ENCODE data around the gene PEAK1.
"Not testable (repeated sequence)": the region's sequence is repeated elsewhere in the genome, so short reads cannot be mapped to it uniquely, and the experiment has no call there.

PEAK1 gene

GRCh38 chr15:77239882-77240608 lies 179.9 kb downstream of the PEAK1 start:
- no peak for DNase-seq (ENCODE audit: low read depth in 1 of 2, low spot score in 1 of 2)

GRCh38 chr15:77235566-77235965 lies 184.3 kb downstream of the PEAK1 start:
- no peak for DNase-seq (ENCODE audit: low read depth in 1 of 2, low spot score in 1 of 2)

- DNase-seq (ENCODE audit: low read depth in 1 of 2, low spot score in 1 of 2), result no peak
These were observed 191.1 kb downstream of the PEAK1 start for GRCh38 chr15:77228828-77229227.

- no peak for DNase-seq (ENCODE audit: low read depth in 1 of 2, low spot score in 1 of 2)
These were observed 193.3 kb downstream of the PEAK1 start for GRCh38 chr15:77226652-77227051.

GRCh38 chr15:77225646-77226045 lies 194.3 kb downstream of the PEAK1 start:
- no peak for DNase-seq (ENCODE audit: low read depth in 1 of 2, low spot score in 1 of 2)

GRCh38 chr15:77225088-77225487 lies 194.8 kb downstream of the PEAK1 start:
- no peak for DNase-seq (ENCODE audit: low read depth in 1 of 2, low spot score in 1 of 2)

- DNase-seq (ENCODE audit: low read depth in 1 of 2, low spot score in 1 of 2), result no peak
These were observed 195.6 kb downstream of the PEAK1 start for GRCh38 chr15:77224352-77224751.

GRCh38 chr15:77221708-77222107 lies 198.2 kb downstream of the PEAK1 start:
- no peak for DNase-seq (ENCODE audit: low read depth in 1 of 2, low spot score in 1 of 2)

GRCh38 chr15:77221174-77221573 lies 198.7 kb downstream of the PEAK1 start:
- no peak for DNase-seq (ENCODE audit: low read depth in 1 of 2, low spot score in 1 of 2)

GRCh38 chr15:77219841-77220240 lies 200.1 kb downstream of the PEAK1 start:
- no peak for DNase-seq (ENCODE audit: low read depth in 1 of 2, low spot score in 1 of 2)

GRCh38 chr15:77209221-77209620 lies 210.7 kb downstream of the PEAK1 start:
- DNase-seq (ENCODE audit: low read depth in 1 of 2, low spot score in 1 of 2), result no peak

GRCh38 chr15:77208241-77208640 lies 211.7 kb downstream of the PEAK1 start:
- no peak for DNase-seq (ENCODE audit: low read depth in 1 of 2, low spot score in 1 of 2)

- no peak for DNase-seq (ENCODE audit: low read depth in 1 of 2, low spot score in 1 of 2)
These were observed 218.2 kb downstream of the PEAK1 start for GRCh38 chr15:77201665-77202064.

- DNase-seq (ENCODE audit: low read depth in 1 of 2, low spot score in 1 of 2), result no peak
These were observed 223.5 kb downstream of the PEAK1 start for GRCh38 chr15:77196381-77196780.

GRCh38 chr15:77195586-77195985 lies 224.3 kb downstream of the PEAK1 start:
- no peak for DNase-seq (ENCODE audit: low read depth in 1 of 2, low spot score in 1 of 2)

- DNase-seq (ENCODE audit: low read depth in 1 of 2, low spot score in 1 of 2), result no peak
These were observed 227.5 kb downstream of the PEAK1 start for GRCh38 chr15:77192451-77192850.

- no peak for DNase-seq (ENCODE audit: low read depth in 1 of 2, low spot score in 1 of 2)
These were observed 228.6 kb downstream of the PEAK1 start for GRCh38 chr15:77191230-77191834.

- no peak for DNase-seq (ENCODE audit: low read depth in 1 of 2, low spot score in 1 of 2)
These were observed 232.0 kb downstream of the PEAK1 start for GRCh38 chr15:77187751-77188464.

- no peak for DNase-seq (ENCODE audit: low read depth in 1 of 2, low spot score in 1 of 2)
These were observed 233.3 kb downstream of the PEAK1 start for GRCh38 chr15:77186594-77187011.

GRCh38 chr15:77185242-77185785 lies 234.6 kb downstream of the PEAK1 start:
- DNase-seq (ENCODE audit: low read depth in 1 of 2, low spot score in 1 of 2), result no peak

- DNase-seq (ENCODE audit: low read depth in 1 of 2, low spot score in 1 of 2), result not testable (repeated sequence)
These were observed 235.6 kb downstream of the PEAK1 start for GRCh38 chr15:77184352-77184751.

GRCh38 chr15:77183066-77183465 lies 236.8 kb downstream of the PEAK1 start:
- no peak for DNase-seq (ENCODE audit: low read depth in 1 of 2, low spot score in 1 of 2)

All from activated T-helper 1 cell treated with anti-CD3 and anti-CD28 coated beads, Interleukin-2, amount 50 U/mL, for 16 hours (primary cell).